GM23338 (cell line): ENCODE measurements around the gene OLFML2A.

Source experiments
- CTCF ChIP-seq, 2 experiments: fragments of 200-600 bp in 1 of 2; sonication (generic) in 1 of 2; conservative IDR thresholded peaks; 2 replicates each; pipeline versions ENCODE4 v1.5.1 to v1.6.1; 2016 to 2017; ENCODE audit warnings: antibody characterized with exemption in 2 of 2, low read depth in 2 of 2, mild to moderate bottlenecking in 2 of 2, moderate library complexity in 1 of 2
- EZH2 ChIP-seq: fragments of 200-600 bp; sonication (generic); IDR thresholded peaks from one replicate; pipeline ENCODE4 v1.8.0; 2017; ENCODE audit warnings: antibody characterized with exemption, mild to moderate bottlenecking, low read depth; ENCODE audit not compliant: unreplicated experiment
- EZH2phosphoT487 ChIP-seq: fragments of 200-600 bp; sonication (generic); IDR thresholded peaks from one replicate; pipeline ENCODE4 v1.8.1; 2018; ENCODE audit warnings: antibody characterized with exemption; ENCODE audit not compliant: unreplicated experiment
- NANOG ChIP-seq: IDR thresholded peaks from 2 replicates; pipeline ENCODE4 v1.6.1; 2016; ENCODE audit warnings: antibody characterized with exemption, borderline replicate concordance
- POLR2AphosphoS5 ChIP-seq: IDR thresholded peaks from 2 replicates; pipeline ENCODE4 v1.6.1; 2016; ENCODE audit warnings: antibody characterized with exemption, low read depth
- TF ChIP-seq, protein P1 (sequence below): IDR thresholded peaks from one replicate; pipeline ENCODE4 v1.6.1; 2018; ENCODE audit warnings: antibody characterized with exemption; ENCODE audit not compliant: unreplicated experiment

- TF ChIP-seq EZH2: no peak
- TF ChIP-seq POLR2AphosphoS5: no peak
- TF ChIP-seq EZH2phosphoT487: no peak
- TF ChIP-seq NANOG: no peak
- TF ChIP-seq, protein P1, sequence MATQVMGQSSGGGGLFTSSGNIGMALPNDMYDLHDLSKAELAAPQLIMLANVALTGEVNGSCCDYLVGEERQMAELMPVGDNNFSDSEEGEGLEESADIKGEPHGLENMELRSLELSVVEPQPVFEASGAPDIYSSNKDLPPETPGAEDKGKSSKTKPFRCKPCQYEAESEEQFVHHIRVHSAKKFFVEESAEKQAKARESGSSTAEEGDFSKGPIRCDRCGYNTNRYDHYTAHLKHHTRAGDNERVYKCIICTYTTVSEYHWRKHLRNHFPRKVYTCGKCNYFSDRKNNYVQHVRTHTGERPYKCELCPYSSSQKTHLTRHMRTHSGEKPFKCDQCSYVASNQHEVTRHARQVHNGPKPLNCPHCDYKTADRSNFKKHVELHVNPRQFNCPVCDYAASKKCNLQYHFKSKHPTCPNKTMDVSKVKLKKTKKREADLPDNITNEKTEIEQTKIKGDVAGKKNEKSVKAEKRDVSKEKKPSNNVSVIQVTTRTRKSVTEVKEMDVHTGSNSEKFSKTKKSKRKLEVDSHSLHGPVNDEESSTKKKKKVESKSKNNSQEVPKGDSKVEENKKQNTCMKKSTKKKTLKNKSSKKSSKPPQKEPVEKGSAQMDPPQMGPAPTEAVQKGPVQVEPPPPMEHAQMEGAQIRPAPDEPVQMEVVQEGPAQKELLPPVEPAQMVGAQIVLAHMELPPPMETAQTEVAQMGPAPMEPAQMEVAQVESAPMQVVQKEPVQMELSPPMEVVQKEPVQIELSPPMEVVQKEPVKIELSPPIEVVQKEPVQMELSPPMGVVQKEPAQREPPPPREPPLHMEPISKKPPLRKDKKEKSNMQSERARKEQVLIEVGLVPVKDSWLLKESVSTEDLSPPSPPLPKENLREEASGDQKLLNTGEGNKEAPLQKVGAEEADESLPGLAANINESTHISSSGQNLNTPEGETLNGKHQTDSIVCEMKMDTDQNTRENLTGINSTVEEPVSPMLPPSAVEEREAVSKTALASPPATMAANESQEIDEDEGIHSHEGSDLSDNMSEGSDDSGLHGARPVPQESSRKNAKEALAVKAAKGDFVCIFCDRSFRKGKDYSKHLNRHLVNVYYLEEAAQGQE: no peak
- no peak for TF ChIP-seq CTCF (conservative IDR thresholded peaks at IDR 0.05; ENCODE audit: low read depth in 2 of 2)
Measured at GRCh38 chr9:124742940-124743339, 34.0 kb upstream of the OLFML2A start.
